PC-9 (cell line): Measurements from ENCODE around the gene DSCAM. TPM values are rescaled to one million over a fixed set of nuclear protein-coding genes. Genes with fewer than 3 reads are reported as not detected.
A peak's percentile ranks its signal among the peaks of the same experiment; 100 is the strongest.

Source experiments
- BruUV-seq: library from RNA; stranded (reverse); fragments of 400-500 nt; replicated peaks from 2 replicates; lab custom pipeline; 2021; lab: Mats Ljungman, UMichigan
- CTCF ChIA-PET: fragments of 300-600 bp; sonication (Branson Sonifier 250); formaldehyde crosslinking; loops from one replicate; lab custom pipeline; 2022; ENCODE audit warnings: antibody characterized with exemption; lab: Charles Lee
- POLR2A ChIA-PET: fragments of 300-600 bp; sonication (Branson Sonifier 250); formaldehyde crosslinking; loops from one replicate; lab custom pipeline; 2022; ENCODE audit warnings: antibody characterized with exemption; ENCODE audit not compliant: unreplicated experiment; lab: Charles Lee
- DNase-seq, 2 experiments: peaks; one replicate each; pipeline versions ENCODE4 v3.0.0 to v3.0.0-alpha.2; 2015 to 2022; ENCODE audit warnings: mixed read lengths in 1 of 2
- H2AFZ ChIP-seq: fragments of 200-600 bp; sonication (generic); 2 replicates; pipeline ENCODE4 v1.8.1; 2017; ENCODE audit warnings: antibody characterized with exemption
- H3F3A ChIP-seq: fragments of 200-600 bp; sonication (generic); 2 replicates; pipeline ENCODE4 v1.8.1; 2017; ENCODE audit warnings: antibody characterized with exemption, mild to moderate bottlenecking, low read depth; ENCODE audit not compliant: insufficient read depth
- H3K27ac ChIP-seq: fragments of 200-600 bp; sonication (generic); 2 replicates; pipeline ENCODE4 v1.6.1; 2016; ENCODE audit warnings: mixed run types
- H3K27me3 ChIP-seq: fragments of 200-600 bp; sonication (generic); 2 replicates; pipeline ENCODE4 v1.6.1; 2016; ENCODE audit warnings: low read depth, mixed run types; ENCODE audit not compliant: insufficient read depth
- H3K36me3 ChIP-seq: fragments of 200-600 bp; sonication (generic); 2 replicates; pipeline ENCODE4 v1.6.1; 2016; ENCODE audit warnings: low read depth, mixed run types
- H3K4me1 ChIP-seq: fragments of 200-600 bp; sonication (generic); replicated peaks from 2 replicates; pipeline ENCODE4 v1.6.1; 2016; ENCODE audit warnings: mixed run types; ENCODE audit not compliant: insufficient read depth
- H3K4me2 ChIP-seq: fragments of 200-600 bp; sonication (generic); 2 replicates; pipeline ENCODE4 v1.6.1; 2017; ENCODE audit warnings: mixed run types
- H3K4me3 ChIP-seq: fragments of 200-600 bp; sonication (generic); 2 replicates; pipeline ENCODE4 v1.6.1; 2016; ENCODE audit warnings: mixed run types
- H3K79me2 ChIP-seq: fragments of 200-600 bp; sonication (generic); 2 replicates; pipeline ENCODE4 v1.6.1; 2017; ENCODE audit warnings: low read depth, mixed run types
- H3K9me2 ChIP-seq: fragments of 200-600 bp; sonication (generic); 2 replicates; pipeline ENCODE4 v1.8.1; 2017; ENCODE audit warnings: mild to moderate bottlenecking; ENCODE audit not compliant: insufficient read depth
- H3K9me3 ChIP-seq: fragments of 200-600 bp; sonication (generic); 2 replicates; pipeline ENCODE4 v1.8.1; 2016; ENCODE audit warnings: low read depth; ENCODE audit not compliant: insufficient read depth
- H4K20me1 ChIP-seq: fragments of 200-600 bp; sonication (generic); 2 replicates; pipeline ENCODE4 v1.8.1; 2017; ENCODE audit not compliant: insufficient read depth
- CTCF ChIP-seq: fragments of 200-600 bp; sonication (generic); conservative IDR thresholded peaks from 2 replicates; pipeline ENCODE4 v1.6.1; 2017; ENCODE audit warnings: mixed run types, antibody characterized with exemption, mild to moderate bottlenecking, moderate library complexity
- EZH2 ChIP-seq: fragments of 200-600 bp; sonication (generic); IDR thresholded peaks from 2 replicates; pipeline ENCODE4 v1.8.0; 2017; ENCODE audit warnings: antibody characterized with exemption, low read depth
- intact Hi-C: fragments of 100-400 bp; cut with micrococcal nuclease; formaldehyde crosslinking; loops from one replicate; pipeline ENCODE4 v1.10.0; 2022; ENCODE audit not compliant: unreplicated experiment
- total RNA-seq: library from RNA; stranded (reverse); gene quantifications from 2 replicates; pipeline ENCODE4 v1.2.3, GENCODE V29; 2021

The DSCAM gene
- total RNA-seq, 1 experiment from 2014 or later = not detected

- no peaks in the 10 kb centered on the region for H4K20me1 ChIP-seq
- no peak overlapping the region for H3K4me3 ChIP-seq
- H3K4me1 ChIP-seq = no peaks in the 10 kb centered on the region
- H3F3A ChIP-seq = no peaks in the 10 kb centered on the region
- H3K9me3 ChIP-seq = no peaks in the 10 kb centered on the region
- H3K79me2 ChIP-seq = no peaks in the 10 kb centered on the region
- no peaks in the 10 kb centered on the region for H3K9me2 ChIP-seq
- no peak overlapping the region for H3K27ac ChIP-seq
- POLR2A ChIA-PET = no interaction called here
- no peak for DNase-seq
- CTCF ChIA-PET = no interaction called here
- no peak overlapping the region for H2AFZ ChIP-seq
- BruUV-seq = no TSS peak
- TF ChIP-seq CTCF = no peak
- no peak for TF ChIP-seq EZH2
- no peaks in the 10 kb centered on the region for H3K36me3 ChIP-seq
- H3K27me3 ChIP-seq = no peaks in the 10 kb centered on the region
- intact Hi-C loops = no loop called here
- H3K4me2 ChIP-seq = no peak overlapping the region
Measured at GRCh38 chr21:40151611-40152010, 695.3 kb downstream of the DSCAM start.

- Histone ChIP-seq H3K9me2 (no peaks in the 10 kb centered on the region), H3F3A (no peaks in the 10 kb centered on the region), H3K4me1 (no peaks in the 10 kb centered on the region), H3K27ac (no peak overlapping the region), H3K4me3 (no peak overlapping the region), H4K20me1 (no peaks in the 10 kb centered on the region), H3K36me3 (no peaks in the 10 kb centered on the region), H3K27me3 (no peaks in the 10 kb centered on the region), H3K79me2 (no peaks in the 10 kb centered on the region), H3K4me2 (no peak overlapping the region), H2AFZ (no peak overlapping the region), H3K9me3 (no peaks in the 10 kb centered on the region)
- ChIA-PET CTCF (no interaction called here), POLR2A (no interaction called here)
- no TSS peak for BruUV-seq
- intact Hi-C loops = loop anchor here (10.0 kb wide), 1 partner anchor 918 kb away; no protein-coding TSS in a partner anchor
- TF ChIP-seq CTCF = no peak
- TF ChIP-seq EZH2 = no peak
- DNase-seq = no peak
Measured at GRCh38 chr21:40146216-40146837, 700.6 kb downstream of the DSCAM start.

- Histone ChIP-seq H3K79me2 (no peaks in the 10 kb centered on the region), H3K9me2 (no peaks in the 10 kb centered on the region), H4K20me1 (no peaks in the 10 kb centered on the region), H3K4me3 (no peak overlapping the region), H3K36me3 (no peaks in the 10 kb centered on the region), H3K4me1 (no peaks in the 10 kb centered on the region), H3K4me2 (no peak overlapping the region), H3F3A (no peaks in the 10 kb centered on the region), H3K27ac (no peak overlapping the region), H3K27me3 (no peaks in the 10 kb centered on the region), H3K9me3 (no peaks in the 10 kb centered on the region), H2AFZ (no peak overlapping the region)
- intact Hi-C loops = loop anchor here (5.0 to 10.0 kb wide), 2 partner anchors 243 to 921 kb away; no protein-coding TSS in a partner anchor
- DNase-seq = peak in 1 of 2 experiments; percentile 28
- ChIA-PET CTCF (interaction anchor here (0.9 to 1.2 kb wide), 3 partner anchors 10 to 926 kb away, joined by 3 to 5 read pairs (median 4); no protein-coding TSS in a partner anchor), POLR2A (no interaction called here)
- no TSS peak for BruUV-seq
- no peak for TF ChIP-seq EZH2
- TF ChIP-seq CTCF = peak; percentile 83
Measured at GRCh38 chr21:40143822-40144525, 703.0 kb downstream of the DSCAM start.
